ENCODE measurements around the gene FBXW7. TPM values are rescaled to one million over a fixed set of nuclear protein-coding genes. Genes with fewer than 3 reads are reported as not detected.

FBXW7 gene
- polyA plus RNA-seq, 1 of the 3 experiments (the other 2 are of a cell fraction) = 7.7 TPM

DNA sequence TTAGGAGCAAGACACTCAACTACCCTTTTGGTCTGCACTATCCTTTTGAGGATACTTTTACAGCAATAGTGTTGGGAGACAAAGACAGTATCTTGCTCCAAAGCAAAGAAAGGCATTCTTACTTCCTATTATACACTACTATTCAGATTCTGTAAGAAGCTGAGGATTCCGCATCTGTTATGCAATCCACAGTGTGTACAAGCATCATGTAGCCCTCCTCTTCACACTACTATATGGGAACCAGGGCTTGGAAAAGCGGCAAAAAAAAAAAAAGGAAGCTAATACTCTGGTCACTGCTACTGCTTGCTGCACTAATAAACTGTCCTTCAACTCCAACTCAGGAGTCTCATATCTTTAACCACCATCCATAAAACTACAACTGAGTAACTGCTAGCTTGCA lies 59.1 kb downstream of the FBXW7 start:
- CTCF ChIA-PET = interaction anchor here (1.0 to 3.3 kb wide), 4 partner anchors 11 to 170 kb away, joined by 4 to 18 read pairs (median 8); no protein-coding TSS in a partner anchor
- no peaks in the 10 kb centered on the region for H3K36me3 ChIP-seq (replicated peaks in 1 of 2; ENCODE audit: control insufficient read depth in 1 of 2, insufficient read depth in 2 of 2, low read length in 1 of 2)
- H3K9ac ChIP-seq = no peak overlapping the region
- peaks cover 0 to 15% of the 10 kb centered on the region in 2 experiments; a peak in 2 of 4 replicates for H3K4me1 ChIP-seq (ENCODE audit: control insufficient read depth in 1 of 2, insufficient read depth in 2 of 2, low read depth in 1 of 2, low read length in 1 of 2)
- no peak for TF ChIP-seq TCF12 (IDR thresholded peaks at IDR 0.05)
- TF ChIP-seq FOXM1 (IDR thresholded peaks at IDR 0.05; ENCODE audit: low read depth) = no peak
- no peak for TF ChIP-seq RAD21 (IDR thresholded peaks at IDR 0.05; ENCODE audit: low read length)
- no peak for TF ChIP-seq RXRA (IDR thresholded peaks at IDR 0.05; ENCODE audit: borderline replicate concordance, low read depth)
- TF ChIP-seq RFX5 (IDR thresholded peaks at IDR 0.05; ENCODE audit: low read length) = no peak
- TF ChIP-seq, protein P1, sequence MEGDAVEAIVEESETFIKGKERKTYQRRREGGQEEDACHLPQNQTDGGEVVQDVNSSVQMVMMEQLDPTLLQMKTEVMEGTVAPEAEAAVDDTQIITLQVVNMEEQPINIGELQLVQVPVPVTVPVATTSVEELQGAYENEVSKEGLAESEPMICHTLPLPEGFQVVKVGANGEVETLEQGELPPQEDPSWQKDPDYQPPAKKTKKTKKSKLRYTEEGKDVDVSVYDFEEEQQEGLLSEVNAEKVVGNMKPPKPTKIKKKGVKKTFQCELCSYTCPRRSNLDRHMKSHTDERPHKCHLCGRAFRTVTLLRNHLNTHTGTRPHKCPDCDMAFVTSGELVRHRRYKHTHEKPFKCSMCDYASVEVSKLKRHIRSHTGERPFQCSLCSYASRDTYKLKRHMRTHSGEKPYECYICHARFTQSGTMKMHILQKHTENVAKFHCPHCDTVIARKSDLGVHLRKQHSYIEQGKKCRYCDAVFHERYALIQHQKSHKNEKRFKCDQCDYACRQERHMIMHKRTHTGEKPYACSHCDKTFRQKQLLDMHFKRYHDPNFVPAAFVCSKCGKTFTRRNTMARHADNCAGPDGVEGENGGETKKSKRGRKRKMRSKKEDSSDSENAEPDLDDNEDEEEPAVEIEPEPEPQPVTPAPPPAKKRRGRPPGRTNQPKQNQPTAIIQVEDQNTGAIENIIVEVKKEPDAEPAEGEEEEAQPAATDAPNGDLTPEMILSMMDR (IDR thresholded peaks at IDR 0.05) = no peak
- TF ChIP-seq EP300 (IDR thresholded peaks at IDR 0.05; ENCODE audit: borderline replicate concordance in 1 of 2, low read depth in 1 of 2, low read length in 1 of 2) = no peak
- TF ChIP-seq, protein P2, sequence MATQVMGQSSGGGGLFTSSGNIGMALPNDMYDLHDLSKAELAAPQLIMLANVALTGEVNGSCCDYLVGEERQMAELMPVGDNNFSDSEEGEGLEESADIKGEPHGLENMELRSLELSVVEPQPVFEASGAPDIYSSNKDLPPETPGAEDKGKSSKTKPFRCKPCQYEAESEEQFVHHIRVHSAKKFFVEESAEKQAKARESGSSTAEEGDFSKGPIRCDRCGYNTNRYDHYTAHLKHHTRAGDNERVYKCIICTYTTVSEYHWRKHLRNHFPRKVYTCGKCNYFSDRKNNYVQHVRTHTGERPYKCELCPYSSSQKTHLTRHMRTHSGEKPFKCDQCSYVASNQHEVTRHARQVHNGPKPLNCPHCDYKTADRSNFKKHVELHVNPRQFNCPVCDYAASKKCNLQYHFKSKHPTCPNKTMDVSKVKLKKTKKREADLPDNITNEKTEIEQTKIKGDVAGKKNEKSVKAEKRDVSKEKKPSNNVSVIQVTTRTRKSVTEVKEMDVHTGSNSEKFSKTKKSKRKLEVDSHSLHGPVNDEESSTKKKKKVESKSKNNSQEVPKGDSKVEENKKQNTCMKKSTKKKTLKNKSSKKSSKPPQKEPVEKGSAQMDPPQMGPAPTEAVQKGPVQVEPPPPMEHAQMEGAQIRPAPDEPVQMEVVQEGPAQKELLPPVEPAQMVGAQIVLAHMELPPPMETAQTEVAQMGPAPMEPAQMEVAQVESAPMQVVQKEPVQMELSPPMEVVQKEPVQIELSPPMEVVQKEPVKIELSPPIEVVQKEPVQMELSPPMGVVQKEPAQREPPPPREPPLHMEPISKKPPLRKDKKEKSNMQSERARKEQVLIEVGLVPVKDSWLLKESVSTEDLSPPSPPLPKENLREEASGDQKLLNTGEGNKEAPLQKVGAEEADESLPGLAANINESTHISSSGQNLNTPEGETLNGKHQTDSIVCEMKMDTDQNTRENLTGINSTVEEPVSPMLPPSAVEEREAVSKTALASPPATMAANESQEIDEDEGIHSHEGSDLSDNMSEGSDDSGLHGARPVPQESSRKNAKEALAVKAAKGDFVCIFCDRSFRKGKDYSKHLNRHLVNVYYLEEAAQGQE (IDR thresholded peaks at IDR 0.05; ENCODE audit: low read depth, low read length) = no peak
- TF ChIP-seq, protein P3, sequence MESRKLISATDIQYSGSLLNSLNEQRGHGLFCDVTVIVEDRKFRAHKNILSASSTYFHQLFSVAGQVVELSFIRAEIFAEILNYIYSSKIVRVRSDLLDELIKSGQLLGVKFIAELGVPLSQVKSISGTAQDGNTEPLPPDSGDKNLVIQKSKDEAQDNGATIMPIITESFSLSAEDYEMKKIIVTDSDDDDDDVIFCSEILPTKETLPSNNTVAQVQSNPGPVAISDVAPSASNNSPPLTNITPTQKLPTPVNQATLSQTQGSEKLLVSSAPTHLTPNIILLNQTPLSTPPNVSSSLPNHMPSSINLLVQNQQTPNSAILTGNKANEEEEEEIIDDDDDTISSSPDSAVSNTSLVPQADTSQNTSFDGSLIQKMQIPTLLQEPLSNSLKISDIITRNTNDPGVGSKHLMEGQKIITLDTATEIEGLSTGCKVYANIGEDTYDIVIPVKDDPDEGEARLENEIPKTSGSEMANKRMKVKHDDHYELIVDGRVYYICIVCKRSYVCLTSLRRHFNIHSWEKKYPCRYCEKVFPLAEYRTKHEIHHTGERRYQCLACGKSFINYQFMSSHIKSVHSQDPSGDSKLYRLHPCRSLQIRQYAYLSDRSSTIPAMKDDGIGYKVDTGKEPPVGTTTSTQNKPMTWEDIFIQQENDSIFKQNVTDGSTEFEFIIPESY (IDR thresholded peaks at IDR 0.05; ENCODE audit: borderline replicate concordance, low read depth) = no peak
- no peak for TF ChIP-seq SMC3 (IDR thresholded peaks at IDR 0.05; ENCODE audit: low read depth, low read length)
- TF ChIP-seq MXI1 (IDR thresholded peaks at IDR 0.05; ENCODE audit: low read depth, low read length) = no peak
- no peak for TF ChIP-seq EZH2phosphoT487 (IDR thresholded peaks at IDR 0.05; ENCODE audit: borderline replicate concordance, low read depth)
- TF ChIP-seq, protein P4, sequence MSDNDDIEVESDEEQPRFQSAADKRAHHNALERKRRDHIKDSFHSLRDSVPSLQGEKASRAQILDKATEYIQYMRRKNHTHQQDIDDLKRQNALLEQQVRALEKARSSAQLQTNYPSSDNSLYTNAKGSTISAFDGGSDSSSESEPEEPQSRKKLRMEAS (IDR thresholded peaks at IDR 0.05; ENCODE audit: low read depth) = no peak
- TF ChIP-seq RCOR1 (IDR thresholded peaks at IDR 0.05; ENCODE audit: low read length) = no peak
- TF ChIP-seq, protein P5, sequence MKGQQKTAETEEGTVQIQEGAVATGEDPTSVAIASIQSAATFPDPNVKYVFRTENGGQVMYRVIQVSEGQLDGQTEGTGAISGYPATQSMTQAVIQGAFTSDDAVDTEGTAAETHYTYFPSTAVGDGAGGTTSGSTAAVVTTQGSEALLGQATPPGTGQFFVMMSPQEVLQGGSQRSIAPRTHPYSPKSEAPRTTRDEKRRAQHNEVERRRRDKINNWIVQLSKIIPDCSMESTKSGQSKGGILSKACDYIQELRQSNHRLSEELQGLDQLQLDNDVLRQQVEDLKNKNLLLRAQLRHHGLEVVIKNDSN (IDR thresholded peaks at IDR 0.05; ENCODE audit: borderline replicate concordance, low read depth) = no peak
- TF ChIP-seq FOSL2 (IDR thresholded peaks at IDR 0.05; ENCODE audit: borderline replicate concordance, low read depth) = no peak
- TF ChIP-seq, protein P6, sequence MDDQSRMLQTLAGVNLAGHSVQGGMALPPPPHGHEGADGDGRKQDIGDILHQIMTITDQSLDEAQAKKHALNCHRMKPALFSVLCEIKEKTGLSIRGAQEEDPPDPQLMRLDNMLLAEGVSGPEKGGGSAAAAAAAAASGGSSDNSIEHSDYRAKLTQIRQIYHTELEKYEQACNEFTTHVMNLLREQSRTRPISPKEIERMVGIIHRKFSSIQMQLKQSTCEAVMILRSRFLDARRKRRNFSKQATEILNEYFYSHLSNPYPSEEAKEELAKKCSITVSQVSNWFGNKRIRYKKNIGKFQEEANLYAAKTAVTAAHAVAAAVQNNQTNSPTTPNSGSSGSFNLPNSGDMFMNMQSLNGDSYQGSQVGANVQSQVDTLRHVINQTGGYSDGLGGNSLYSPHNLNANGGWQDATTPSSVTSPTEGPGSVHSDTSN (IDR thresholded peaks at IDR 0.05) = no peak
- no peak overlapping the region for H3K4me2 ChIP-seq
- H2AFZ ChIP-seq (ENCODE audit: low read depth) = no peak overlapping the region
- H3K27ac ChIP-seq (ENCODE audit: low read depth in 2 of 2, low read length in 1 of 2) = peak overlapping the region in 1 of 2 experiments; percentile 51; a peak in 2 of 4 replicates
- no peak overlapping the region for H3K4me3 ChIP-seq (ENCODE audit: low read depth in 2 of 2, low read length in 1 of 2)
- H3K9me3 ChIP-seq = no peaks in the 10 kb centered on the region
- 96% methylated on average over 2 of the region's 2 CpGs for WGBS (ENCODE audit: low lambda C conversion rate)
- peaks cover 3% of the 10 kb centered on the region for H3F3A ChIP-seq (replicated peaks; ENCODE audit: insufficient read depth)
- H3K27me3 ChIP-seq (ENCODE audit: insufficient read depth) = no peaks in the 10 kb centered on the region
- no peak for DNase-seq
- no peaks in the 10 kb centered on the region for H3K9me2 ChIP-seq
- H4K20me1 ChIP-seq (ENCODE audit: insufficient read depth) = peaks cover 3% of the 10 kb centered on the region; the same call in 1 of the 2 replicates
- H3K79me2 ChIP-seq (ENCODE audit: insufficient read depth) = peaks cover 70% of the 10 kb centered on the region
- POLR2A ChIA-PET = no interaction called here
